Measurements from ENCODE around the gene CHN1.

CHN1 gene

GRCh38 chr2:174787487-174788205 lies 217.5 kb downstream of the CHN1 start:
- H2AFZ ChIP-seq (ENCODE audit: insufficient read depth, low read length, poor library complexity), result peak overlapping the region; percentile 55

DNA sequence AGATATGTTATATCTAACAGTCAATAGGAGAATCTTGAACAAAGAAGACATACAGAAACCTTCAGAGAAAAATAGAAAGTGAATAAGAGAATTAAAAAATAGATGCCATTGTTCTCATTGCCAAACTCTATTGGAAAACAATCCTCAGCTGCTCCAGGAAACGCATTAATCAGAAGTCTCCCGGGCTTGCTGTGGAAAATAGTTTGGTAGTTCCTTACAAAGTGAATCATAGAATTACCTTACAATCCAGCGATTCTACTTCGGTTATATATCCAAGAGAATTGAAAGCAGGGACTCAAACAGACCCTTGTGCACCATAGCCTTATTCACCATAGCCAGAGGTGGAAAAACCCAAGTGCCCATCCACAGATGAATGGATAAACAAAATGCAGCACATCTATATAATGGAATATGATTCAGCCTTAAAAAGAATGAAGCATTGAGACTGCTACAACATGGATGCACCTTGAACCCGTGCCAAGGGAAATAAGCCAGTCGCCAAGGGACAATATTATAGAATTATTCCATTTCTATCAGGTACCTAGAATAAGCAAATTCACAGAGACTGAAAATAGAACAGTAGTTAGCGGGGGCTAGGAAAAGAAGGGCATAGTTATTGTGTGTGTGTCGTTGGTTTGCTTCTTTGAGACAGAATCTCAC lies 219.0 kb downstream of the CHN1 start:
- no peaks in the 10 kb centered on the region for H3K36me3 ChIP-seq (ENCODE audit: control insufficient read depth in 1 of 2, insufficient read depth in 2 of 2, low read length in 2 of 2)
- no peak overlapping the region for H4K91ac ChIP-seq (ENCODE audit: low read depth, low read length)
- H3K4me1 ChIP-seq (ENCODE audit: control insufficient read depth in 1 of 2, insufficient read depth in 2 of 2, low read length in 2 of 2), result peaks cover 3 to 4% of the 10 kb centered on the region in 2 experiments
- no peaks in the 10 kb centered on the region for H3K9me3 ChIP-seq (ENCODE audit: insufficient read depth, low read depth, low read length)
- DNase-seq, result no peak
- no peak overlapping the region for H3K4ac ChIP-seq (ENCODE audit: low read depth, low read length)
- H3K4me2 ChIP-seq (ENCODE audit: low read length), result no peak overlapping the region
- no peak overlapping the region for H3K23ac ChIP-seq (ENCODE audit: low read length)
- H3K14ac ChIP-seq (ENCODE audit: low read length), result no peak overlapping the region
- no peak overlapping the region for H2AFZ ChIP-seq (ENCODE audit: insufficient read depth, low read length, poor library complexity)
- H3K4me3 ChIP-seq (ENCODE audit: low read depth, low read length), result no peak overlapping the region
- no CpG with 5 or more reads among the region's 8 CpGs for WGBS (ENCODE audit: extremely low coverage, insufficient coverage, insufficient read length)
- no peak overlapping the region for H2BK5ac ChIP-seq (ENCODE audit: low read depth, low read length, poor library complexity)
- H3K27ac ChIP-seq (ENCODE audit: low read depth, low read length), result no peak overlapping the region
- no peak overlapping the region for H3K9ac ChIP-seq (ENCODE audit: low read length)
- peaks cover 2% of the 10 kb centered on the region for H3K79me1 ChIP-seq (ENCODE audit: low read length)
- no peak overlapping the region for H4K12ac ChIP-seq (ENCODE audit: low read depth, low read length)
- H2BK12ac ChIP-seq (ENCODE audit: low read length), result no peak overlapping the region
- no peak overlapping the region for H3K18ac ChIP-seq (ENCODE audit: low read length)
- no peak overlapping the region for H2AK5ac ChIP-seq (ENCODE audit: low read length)
- no peak overlapping the region for H4K8ac ChIP-seq (ENCODE audit: low read depth, low read length)
- no peak overlapping the region for H2BK120ac ChIP-seq (ENCODE audit: insufficient read depth, low read length, poor library complexity)
- no peaks in the 10 kb centered on the region for H3K27me3 ChIP-seq (ENCODE audit: insufficient read depth, low read length)
- no peaks in the 10 kb centered on the region for H3K79me2 ChIP-seq (ENCODE audit: control insufficient read depth, insufficient read depth, low read length, poor library complexity)

More at GRCh38 chr2:174787487-174788205, 217.5 kb downstream of the CHN1 start:
- no peak overlapping the region for H3K14ac ChIP-seq (ENCODE audit: low read length)
- H3K27ac ChIP-seq (ENCODE audit: low read depth, low read length), result peak overlapping the region; percentile 29
- no CpG with 5 or more reads among the region's 5 CpGs for WGBS (ENCODE audit: extremely low coverage, insufficient coverage, insufficient read length)
- H3K9me3 ChIP-seq (ENCODE audit: insufficient read depth, low read depth, low read length), result no peaks in the 10 kb centered on the region
- peak; percentile 80 to 89 for DNase-seq
- H2BK120ac ChIP-seq (ENCODE audit: insufficient read depth, low read length, poor library complexity), result no peak overlapping the region
- peaks cover 3 to 4% of the 10 kb centered on the region in 2 experiments for H3K4me1 ChIP-seq (ENCODE audit: control insufficient read depth in 1 of 2, insufficient read depth in 2 of 2, low read length in 2 of 2)
- H4K8ac ChIP-seq (ENCODE audit: low read depth, low read length), result no peak overlapping the region
- H2BK12ac ChIP-seq (ENCODE audit: low read length), result peak overlapping the region; percentile 72
- peak overlapping the region; percentile 42 for H4K91ac ChIP-seq (ENCODE audit: low read depth, low read length)
- no peak overlapping the region for H2AK5ac ChIP-seq (ENCODE audit: low read length)
- no peak overlapping the region for H3K4me2 ChIP-seq (ENCODE audit: low read length)
- H3K9ac ChIP-seq (ENCODE audit: low read length), result no peak overlapping the region
- no peak overlapping the region for H3K18ac ChIP-seq (ENCODE audit: low read length)
- no peak overlapping the region for H2BK5ac ChIP-seq (ENCODE audit: low read depth, low read length, poor library complexity)
- H3K4me3 ChIP-seq (ENCODE audit: low read depth, low read length), result no peak overlapping the region
- no peaks in the 10 kb centered on the region for H3K36me3 ChIP-seq (ENCODE audit: control insufficient read depth in 1 of 2, insufficient read depth in 2 of 2, low read length in 2 of 2)
- H3K79me1 ChIP-seq (ENCODE audit: low read length), result peaks cover 2% of the 10 kb centered on the region
- H3K27me3 ChIP-seq (ENCODE audit: insufficient read depth, low read length), result no peaks in the 10 kb centered on the region
- peak overlapping the region; percentile 56 for H4K12ac ChIP-seq (ENCODE audit: low read depth, low read length)
- no peak overlapping the region for H3K23ac ChIP-seq (ENCODE audit: low read length)
- no peak overlapping the region for H3K4ac ChIP-seq (ENCODE audit: low read depth, low read length)
- H3K79me2 ChIP-seq (ENCODE audit: control insufficient read depth, insufficient read depth, low read length, poor library complexity), result no peaks in the 10 kb centered on the region

GRCh38 chr2:174785481-174785880 lies 219.7 kb downstream of the CHN1 start:
- Histone ChIP-seq H3K79me2 (ENCODE audit: control insufficient read depth, insufficient read depth, low read length, poor library complexity) (no peaks in the 10 kb centered on the region), H3K4me2 (ENCODE audit: low read length) (no peak overlapping the region), H3K23ac (ENCODE audit: low read length) (peak overlapping the region; percentile 14), H3K18ac (ENCODE audit: low read length) (no peak overlapping the region), H3K27ac (ENCODE audit: low read depth, low read length) (no peak overlapping the region), H3K4me1 (ENCODE audit: control insufficient read depth in 1 of 2, insufficient read depth in 2 of 2, low read length in 2 of 2) (peaks cover 3 to 4% of the 10 kb centered on the region in 2 experiments), H4K8ac (ENCODE audit: low read depth, low read length) (no peak overlapping the region), H2BK5ac (ENCODE audit: low read depth, low read length, poor library complexity) (no peak overlapping the region), H3K4ac (ENCODE audit: low read depth, low read length) (no peak overlapping the region), H4K91ac (ENCODE audit: low read depth, low read length) (no peak overlapping the region), H3K36me3 (ENCODE audit: control insufficient read depth in 1 of 2, insufficient read depth in 2 of 2, low read length in 2 of 2) (no peaks in the 10 kb centered on the region), H3K14ac (ENCODE audit: low read length) (no peak overlapping the region), H3K27me3 (ENCODE audit: insufficient read depth, low read length) (no peaks in the 10 kb centered on the region), H3K9ac (ENCODE audit: low read length) (no peak overlapping the region), H2BK12ac (ENCODE audit: low read length) (no peak overlapping the region), H2BK120ac (ENCODE audit: insufficient read depth, low read length, poor library complexity) (no peak overlapping the region), H4K12ac (ENCODE audit: low read depth, low read length) (no peak overlapping the region), H2AK5ac (ENCODE audit: low read length) (no peak overlapping the region), H2AFZ (ENCODE audit: insufficient read depth, low read length, poor library complexity) (no peak overlapping the region), H3K79me1 (ENCODE audit: low read length) (peaks cover 2% of the 10 kb centered on the region), H3K9me3 (ENCODE audit: insufficient read depth, low read depth, low read length) (no peaks in the 10 kb centered on the region), H3K4me3 (ENCODE audit: low read depth, low read length) (no peak overlapping the region)
- no CpG with 5 or more reads among the region's 3 CpGs for WGBS (ENCODE audit: extremely low coverage, insufficient coverage, insufficient read length)
- DNase-seq, result no peak

DNA sequence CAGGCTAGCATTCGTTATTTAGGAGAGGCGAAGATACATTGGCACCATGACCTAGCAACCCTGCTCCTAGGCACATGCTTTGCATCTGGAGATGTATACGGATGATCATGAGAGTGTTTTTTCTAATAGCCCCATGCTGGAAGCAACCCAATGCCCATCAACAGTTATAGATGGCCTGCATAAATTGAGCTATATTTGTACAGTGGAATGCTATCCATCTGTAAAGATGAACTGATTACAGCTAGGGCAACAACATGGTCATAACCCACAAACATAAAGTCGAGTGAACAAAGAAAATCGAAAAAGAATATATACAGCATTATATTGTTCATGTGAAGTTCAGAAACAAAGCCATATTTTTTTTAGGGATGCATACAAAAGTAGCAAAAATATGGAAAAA lies 220.3 kb downstream of the CHN1 start:
- Histone ChIP-seq H3K9me3 (ENCODE audit: insufficient read depth, low read depth, low read length) (no peaks in the 10 kb centered on the region), H4K12ac (ENCODE audit: low read depth, low read length) (no peak overlapping the region), H3K4me1 (ENCODE audit: control insufficient read depth in 1 of 2, insufficient read depth in 2 of 2, low read length in 2 of 2) (peaks cover 3 to 4% of the 10 kb centered on the region in 2 experiments), H3K23ac (ENCODE audit: low read length) (no peak overlapping the region), H2BK5ac (ENCODE audit: low read depth, low read length, poor library complexity) (no peak overlapping the region), H3K4me2 (ENCODE audit: low read length) (no peak overlapping the region), H3K9ac (ENCODE audit: low read length) (no peak overlapping the region), H3K36me3 (ENCODE audit: control insufficient read depth in 1 of 2, insufficient read depth in 2 of 2, low read length in 2 of 2) (no peaks in the 10 kb centered on the region), H3K4ac (ENCODE audit: low read depth, low read length) (no peak overlapping the region), H4K8ac (ENCODE audit: low read depth, low read length) (no peak overlapping the region), H2BK120ac (ENCODE audit: insufficient read depth, low read length, poor library complexity) (no peak overlapping the region), H3K14ac (ENCODE audit: low read length) (no peak overlapping the region), H3K79me2 (ENCODE audit: control insufficient read depth, insufficient read depth, low read length, poor library complexity) (no peaks in the 10 kb centered on the region), H3K27me3 (ENCODE audit: insufficient read depth, low read length) (no peaks in the 10 kb centered on the region), H2BK12ac (ENCODE audit: low read length) (no peak overlapping the region), H2AK5ac (ENCODE audit: low read length) (no peak overlapping the region), H3K18ac (ENCODE audit: low read length) (no peak overlapping the region), H4K91ac (ENCODE audit: low read depth, low read length) (no peak overlapping the region), H3K79me1 (ENCODE audit: low read length) (peaks cover 2% of the 10 kb centered on the region), H3K4me3 (ENCODE audit: low read depth, low read length) (no peak overlapping the region), H3K27ac (ENCODE audit: low read depth, low read length) (no peak overlapping the region), H2AFZ (ENCODE audit: insufficient read depth, low read length, poor library complexity) (no peak overlapping the region)
- DNase-seq, result no peak
- no CpG with 5 or more reads among the region's 5 CpGs for WGBS (ENCODE audit: extremely low coverage, insufficient coverage, insufficient read length)
